PC-9 (cell line): ENCODE measurements around the gene MAB21L4.

Experiments
- CTCF ChIP-seq: fragments of 200-600 bp; sonication (generic); conservative IDR thresholded peaks from 2 replicates; pipeline ENCODE4 v1.6.1; 2017; ENCODE audit warnings: mixed run types, antibody characterized with exemption, mild to moderate bottlenecking, moderate library complexity
- EZH2 ChIP-seq: fragments of 200-600 bp; sonication (generic); IDR thresholded peaks from 2 replicates; pipeline ENCODE4 v1.8.0; 2017; ENCODE audit warnings: antibody characterized with exemption, low read depth

- no peak for TF ChIP-seq EZH2
- TF ChIP-seq CTCF = no peak
Observed at GRCh38 chr2:240912878-240913809, 17.2 kb upstream of the MAB21L4 start.
